Stomach (tissue), 4 donors: Measurements from ENCODE around the gene PHLPP2.

Experiments used
- EP300 ChIP-seq: sonication (generic); formaldehyde crosslinking; IDR thresholded peaks from one replicate; pipeline ENCODE4 v1.6.1; 2017; ENCODE audit warnings: antibody characterized with exemption
- POLR2A ChIP-seq, 4 donors: fragments of 450-650 bp; IDR thresholded peaks; one replicate each; pipeline ENCODE4 v1.6.1; 2016; ENCODE audit warnings: antibody characterized with exemption in 4 of 4, control low read depth in 2 of 4, mild to moderate bottlenecking in 1 of 4, moderate library complexity in 1 of 4
- POLR2AphosphoS5 ChIP-seq, 3 donors: sonication (generic); formaldehyde crosslinking; IDR thresholded peaks; one replicate each; pipeline ENCODE4 v1.6.1; 2016; ENCODE audit warnings: antibody characterized with exemption in 3 of 3
- TF ChIP-seq, protein P1 (sequence below), 7 experiments: fragments of 450-650 bp in 4 of 7; fragments of 200-600 bp in 3 of 7; sonication (generic) in 3 of 7; IDR thresholded peaks; one replicate each; pipeline ENCODE4 v1.5.1; 2016 to 2019; ENCODE audit warnings: antibody characterized with exemption in 7 of 7, control low read depth in 2 of 7, mild to moderate bottlenecking in 1 of 7

DNA sequence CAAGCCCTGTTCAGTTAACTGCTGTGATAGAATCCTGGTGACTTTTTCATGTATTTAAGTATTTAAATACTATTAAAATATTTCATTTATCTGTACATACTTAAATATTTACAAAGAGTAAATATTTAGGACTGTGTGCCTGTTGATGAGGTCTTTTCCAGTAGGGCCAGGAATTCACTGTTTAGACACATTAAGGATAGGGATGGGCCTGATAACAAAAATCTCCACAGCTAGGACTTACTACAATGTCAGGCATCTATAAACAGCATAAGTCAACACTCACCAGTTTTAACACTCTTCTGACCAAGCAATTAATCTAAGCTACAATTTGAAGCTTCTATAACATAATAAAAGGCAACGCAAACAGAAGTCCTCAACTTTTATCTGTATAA lies 50.9 kb downstream of the PHLPP2 start:
- TF ChIP-seq, protein P1, sequence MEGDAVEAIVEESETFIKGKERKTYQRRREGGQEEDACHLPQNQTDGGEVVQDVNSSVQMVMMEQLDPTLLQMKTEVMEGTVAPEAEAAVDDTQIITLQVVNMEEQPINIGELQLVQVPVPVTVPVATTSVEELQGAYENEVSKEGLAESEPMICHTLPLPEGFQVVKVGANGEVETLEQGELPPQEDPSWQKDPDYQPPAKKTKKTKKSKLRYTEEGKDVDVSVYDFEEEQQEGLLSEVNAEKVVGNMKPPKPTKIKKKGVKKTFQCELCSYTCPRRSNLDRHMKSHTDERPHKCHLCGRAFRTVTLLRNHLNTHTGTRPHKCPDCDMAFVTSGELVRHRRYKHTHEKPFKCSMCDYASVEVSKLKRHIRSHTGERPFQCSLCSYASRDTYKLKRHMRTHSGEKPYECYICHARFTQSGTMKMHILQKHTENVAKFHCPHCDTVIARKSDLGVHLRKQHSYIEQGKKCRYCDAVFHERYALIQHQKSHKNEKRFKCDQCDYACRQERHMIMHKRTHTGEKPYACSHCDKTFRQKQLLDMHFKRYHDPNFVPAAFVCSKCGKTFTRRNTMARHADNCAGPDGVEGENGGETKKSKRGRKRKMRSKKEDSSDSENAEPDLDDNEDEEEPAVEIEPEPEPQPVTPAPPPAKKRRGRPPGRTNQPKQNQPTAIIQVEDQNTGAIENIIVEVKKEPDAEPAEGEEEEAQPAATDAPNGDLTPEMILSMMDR (IDR thresholded peaks at IDR 0.05) = no peak
- no peak for TF ChIP-seq POLR2A (IDR thresholded peaks at IDR 0.05)
- no peak for TF ChIP-seq POLR2AphosphoS5 (IDR thresholded peaks at IDR 0.05)
- TF ChIP-seq EP300 = no peak
